ENCODE measurements around the gene LRRC51. TPM values are rescaled to one million over a fixed set of nuclear protein-coding genes. Genes with fewer than 3 reads are reported as not detected.

Gene LRRC51
- total and polyA plus RNA-seq, 2 of the 8 experiments (the other 6 are each of a cell fraction or from before 2014, with no cell fraction given): 7.7 to 7.9 TPM

GRCh38 chr11:72067266-72067665 lies 13.4 kb upstream of the LRRC51 start (continued):
- TF ChIP-seq RNF2 (IDR thresholded peaks at IDR 0.05; ENCODE audit: borderline replicate concordance, low read depth, low read length, missing control alignments, poor library complexity, severe bottlenecking) (no peak), TAF1 (IDR thresholded peaks at IDR 0.05; ENCODE audit: low read depth, low read length) (no peak), CBX8 (IDR thresholded peaks at IDR 0.05; ENCODE audit: borderline replicate concordance, low read depth, low read length) (no peak), CTCF (IDR thresholded peaks at IDR 0.05; ENCODE audit: control extremely low read depth in 1 of 3, insufficient read depth in 1 of 3, low read depth in 1 of 3, low read length in 3 of 3) (no peak), SP2 (IDR thresholded peaks at IDR 0.05; ENCODE audit: low read length) (no peak), RBBP5 (IDR thresholded peaks at IDR 0.05; ENCODE audit: borderline replicate concordance, low read depth, low read length) (no peak), GTF2F1 (IDR thresholded peaks at IDR 0.05; ENCODE audit: borderline replicate concordance, low read depth, low read length) (no peak)
